IMR-90 (cell line): ENCODE results near the gene ALS2CL. TPM values are rescaled to one million over a fixed set of nuclear protein-coding genes. Genes with fewer than 3 reads are reported as not detected.

Experiments
- ATAC-seq: fragments of 200-7000 bp; cut with Tn5 transposase; 2 replicates; pipeline ENCODE4 v1.9.1; 2020; ENCODE audit warnings: low read depth, mild to moderate bottlenecking, moderate library complexity
- BruUV-seq: library from RNA; stranded (reverse); fragments of 400-500 nt; replicated peaks from 2 replicates; lab custom pipeline; 2021; lab: Mats Ljungman, UMichigan
- CTCF ChIA-PET: fragments of 300-600 bp; formaldehyde crosslinking; extraction: SDS; loops from one replicate; lab custom pipeline; 2021; ENCODE audit warnings: antibody characterized with exemption; lab: Yijun Ruan, JAX
- POLR2A ChIA-PET: fragments of 300-600 bp; sonication (Branson Sonifier 250); formaldehyde crosslinking; loops from one replicate; lab custom pipeline; 2022; ENCODE audit warnings: antibody characterized with exemption; ENCODE audit not compliant: unreplicated experiment; lab: Charles Lee
- DNase-seq: peaks from one replicate; pipeline ENCODE4 v3.0.0; 2013
- H2AFZ ChIP-seq: replicated peaks from 2 replicates; pipeline ENCODE3; 2013; ENCODE audit warnings: low read length, mild to moderate bottlenecking; ENCODE audit not compliant: poor library complexity
- H2AK5ac ChIP-seq: 2 replicates; pipeline ENCODE4 v1.6.1; 2013; ENCODE audit warnings: low read depth, low read length, inconsistent platforms
- H2AK9ac ChIP-seq: replicated peaks from 2 replicates; pipeline ENCODE3; 2013; ENCODE audit warnings: mild to moderate bottlenecking, low read depth, low read length, moderate library complexity; ENCODE audit not compliant: poor library complexity
- H2BK120ac ChIP-seq: 2 replicates; pipeline ENCODE4 v1.6.1; 2013; ENCODE audit warnings: low read depth, low read length, inconsistent platforms
- H2BK15ac ChIP-seq: 3 replicates; pipeline ENCODE4 v1.6.1; 2013; ENCODE audit warnings: low read depth, low read length, inconsistent platforms
- H2BK20ac ChIP-seq: 2 replicates; pipeline ENCODE4 v1.6.1; 2013; ENCODE audit warnings: low read depth, mild to moderate bottlenecking, inconsistent platforms, low read length, moderate library complexity
- H2BK5ac ChIP-seq: 2 replicates; pipeline ENCODE4 v1.6.1; 2013; ENCODE audit warnings: mild to moderate bottlenecking, low read depth, low read length, inconsistent platforms; ENCODE audit not compliant: poor library complexity, severe bottlenecking
- H3K14ac ChIP-seq: replicated peaks from 2 replicates; pipeline ENCODE4 v1.6.1; 2013; ENCODE audit warnings: low read depth, low read length, inconsistent platforms
- H3K18ac ChIP-seq: 2 replicates; pipeline ENCODE4 v1.6.1; 2013; ENCODE audit warnings: low read depth, low read length, control low read depth
- H3K23ac ChIP-seq: 2 replicates; pipeline ENCODE4 v1.6.1; 2013; ENCODE audit warnings: low read depth, low read length, inconsistent platforms
- H3K27ac ChIP-seq: 2 replicates; pipeline ENCODE4 v1.5.1; 2013; ENCODE audit warnings: mild to moderate bottlenecking, control low read depth, low read length; ENCODE audit not compliant: insufficient read depth
- H3K27me3 ChIP-seq: 2 replicates; pipeline ENCODE4 v1.6.1; 2013; ENCODE audit warnings: low read length; ENCODE audit not compliant: control insufficient read depth, insufficient read depth
- H3K36me3 ChIP-seq: 2 replicates; pipeline ENCODE4 v1.6.1; 2013; ENCODE audit warnings: low read length, mixed read lengths; ENCODE audit not compliant: control insufficient read depth, insufficient read depth
- H3K4ac ChIP-seq: 2 replicates; pipeline ENCODE4 v1.6.1; 2013; ENCODE audit warnings: low read depth, low read length, inconsistent platforms
- H3K4me1 ChIP-seq: 2 replicates; pipeline ENCODE4 v1.6.1; 2013; ENCODE audit warnings: low read length, mixed read lengths; ENCODE audit not compliant: control insufficient read depth, insufficient read depth
- H3K4me2 ChIP-seq: 2 replicates; pipeline ENCODE4 v1.6.1; 2013; ENCODE audit warnings: low read depth, mild to moderate bottlenecking, control low read depth, low read length, moderate library complexity
- H3K4me3 ChIP-seq: 2 replicates; pipeline ENCODE4 v1.5.1; 2013; ENCODE audit warnings: low read depth, mild to moderate bottlenecking, control low read depth, low read length, moderate library complexity; ENCODE audit not compliant: insufficient read depth
- H3K56ac ChIP-seq: 2 replicates; pipeline ENCODE4 v1.6.1; 2013; ENCODE audit warnings: low read length, inconsistent platforms; ENCODE audit not compliant: insufficient read depth; ENCODE audit errors: extremely low read depth
- H3K79me1 ChIP-seq, 2 experiments: 2 replicates each; pipeline ENCODE4 v1.6.1; 2013; ENCODE audit warnings: low read length in 2 of 2, inconsistent platforms in 1 of 2, low read depth in 1 of 2
- H3K9ac ChIP-seq: 2 replicates; pipeline ENCODE4 v1.6.1; 2013; ENCODE audit warnings: low read depth, low read length, control low read depth
- H3K9me1 ChIP-seq: 2 replicates; pipeline ENCODE4 v1.6.1; 2013; ENCODE audit warnings: low read length, inconsistent platforms; ENCODE audit not compliant: insufficient read depth
- H3K9me3 ChIP-seq: 2 replicates; pipeline ENCODE4 v1.6.1; 2013; ENCODE audit warnings: low read length; ENCODE audit not compliant: control insufficient read depth, insufficient read depth
- H4K20me1 ChIP-seq: 2 replicates; pipeline ENCODE4 v1.6.1; 2013; ENCODE audit warnings: low read length, inconsistent platforms; ENCODE audit not compliant: insufficient read depth
- H4K5ac ChIP-seq: 2 replicates; pipeline ENCODE4 v1.6.1; 2013; ENCODE audit warnings: mild to moderate bottlenecking, low read depth, low read length, control low read depth
- H4K8ac ChIP-seq, 2 experiments: 2 replicates each; pipeline ENCODE4 v1.6.1; 2013; ENCODE audit warnings: low read depth in 2 of 2, low read length in 2 of 2, control low read depth in 1 of 2, inconsistent platforms in 1 of 2
- H4K91ac ChIP-seq: 2 replicates; pipeline ENCODE4 v1.6.1; 2013; ENCODE audit warnings: low read depth, low read length, inconsistent platforms; ENCODE audit not compliant: insufficient read depth
- BHLHE40 ChIP-seq: fragments of 150-350 bp; IDR thresholded peaks from 2 replicates; pipeline ENCODE4 v1.6.1; 2016; ENCODE audit warnings: mild to moderate bottlenecking, low read depth, low read length
- CEBPB ChIP-seq: IDR thresholded peaks from 2 replicates; pipeline ENCODE4 v1.6.1; 2012; ENCODE audit warnings: low read depth, low read length, improper control_type of control experiment
- CHD1 ChIP-seq: IDR thresholded peaks from 2 replicates; pipeline ENCODE4 v1.6.1; 2012; ENCODE audit warnings: low read depth, low read length, improper control_type of control experiment
- FOS ChIP-seq: fragments of 150-350 bp; IDR thresholded peaks from 2 replicates; pipeline ENCODE4 v1.6.1; 2016; ENCODE audit warnings: low read depth, low read length
- MAFK ChIP-seq: IDR thresholded peaks from 2 replicates; pipeline ENCODE4 v1.6.1; 2012; ENCODE audit warnings: low read depth, low read length, improper control_type of control experiment
- MAZ ChIP-seq: IDR thresholded peaks from 2 replicates; pipeline ENCODE4 v1.6.1; 2012; ENCODE audit warnings: low read depth, mild to moderate bottlenecking, low read length, improper control_type of control experiment, moderate library complexity, borderline replicate concordance
- MXI1 ChIP-seq: IDR thresholded peaks from 2 replicates; pipeline ENCODE4 v1.6.1; 2012; ENCODE audit warnings: low read depth, mild to moderate bottlenecking, low read length, moderate library complexity, borderline replicate concordance
- POLR2A ChIP-seq: IDR thresholded peaks from 2 replicates; pipeline ENCODE4 v1.6.1; 2012; ENCODE audit warnings: mild to moderate bottlenecking, low read depth, low read length
- RAD21 ChIP-seq: IDR thresholded peaks from 2 replicates; pipeline ENCODE4 v1.6.1; 2012; ENCODE audit warnings: low read length, improper control_type of control experiment
- RFX5 ChIP-seq: IDR thresholded peaks from 2 replicates; pipeline ENCODE4 v1.8.0; 2012; ENCODE audit warnings: low read depth, mild to moderate bottlenecking, low read length, moderate library complexity
- WGBS, 2 experiments: methylation state at CpG; one replicate each; pipeline versions ENCODE4 v1.1.5 to v1.1.7; 2013; ENCODE audit warnings: missing lambda C conversion rate in 2 of 2; ENCODE audit not compliant: insufficient read length in 1 of 2; ENCODE audit errors: extremely low coverage in 2 of 2; 5-methylcytosine and 5-hydroxymethylcytosine counted together
- dilution Hi-C: fragments of 300-500 bp; cut with HindIII; formaldehyde crosslinking; loops from one replicate; pipeline ENCODE4 v1.14.3; 2018; ENCODE audit warnings: low sequenced_read_pairs; ENCODE audit not compliant: unreplicated experiment
- in situ Hi-C: fragments of 300-500 bp; cut with MboI; formaldehyde crosslinking; loops from 3 replicates; pipeline ENCODE4 v1.14.3; 2019; ENCODE audit warnings: low sequenced_read_pairs, inconsistent platforms, mixed read lengths
- intact Hi-C: fragments of 100-400 bp; cut with micrococcal nuclease; formaldehyde crosslinking; loops from 2 replicates; pipeline ENCODE4 v1.10.0; 2022
- polyA plus RNA-seq, 3 experiments: library from polyadenylated mRNA; depleted of rRNA; stranded (reverse); fragments of >200 nt; gene quantifications; 2 replicates each; pipeline ENCODE4 v1.2.3, GENCODE V29; 2012; ENCODE audit warnings: low replicate concordance in 1 of 3
- total RNA-seq: library from RNA; depleted of rRNA; stranded (reverse); fragments of >200 nt; gene quantifications from 2 replicates; pipeline ENCODE4 v1.2.3, GENCODE V29; 2012
- TF ChIP-seq, protein P1 (sequence below): fragments of 150-350 bp; IDR thresholded peaks from 2 replicates; pipeline ENCODE4 v1.6.1; 2016; ENCODE audit warnings: low read depth, mild to moderate bottlenecking, low read length, moderate library complexity, borderline replicate concordance
- TF ChIP-seq, protein P2 (sequence below): conservative IDR thresholded peaks from 2 replicates; pipeline ENCODE4 v1.5.1; 2012; ENCODE audit warnings: mild to moderate bottlenecking, low read depth, low read length, improper control_type of control experiment

Gene ALS2CL
- total and polyA plus RNA-seq, 2 of the 4 experiments (the other 2 are of a cell fraction) = 2.2 to 4.8 TPM

- no peak overlapping the region for H3K9ac ChIP-seq
- ChIA-PET POLR2A (no interaction called here), CTCF (interaction anchor here (0.8 kb wide), 1 partner anchor 153 kb away, joined by 3 read pairs; no protein-coding TSS in a partner anchor)
- no peak overlapping the region for H3K4me2 ChIP-seq
- no peak overlapping the region for H2AK5ac ChIP-seq
- H4K8ac ChIP-seq = no peak overlapping the region
- H3K4me1 ChIP-seq = peaks cover 3% of the 10 kb centered on the region; the same call in 1 of the 2 replicates
- no peaks in the 10 kb centered on the region for H3K9me1 ChIP-seq
- H3K4ac ChIP-seq = no peak overlapping the region
- H3K36me3 ChIP-seq = no peaks in the 10 kb centered on the region
- no peak overlapping the region for H3K4me3 ChIP-seq
- no peaks in the 10 kb centered on the region for H4K20me1 ChIP-seq
- no peak overlapping the region for H2BK120ac ChIP-seq
- TF ChIP-seq RAD21 = no peak
- TF ChIP-seq CEBPB = no peak
- TF ChIP-seq, protein P1, sequence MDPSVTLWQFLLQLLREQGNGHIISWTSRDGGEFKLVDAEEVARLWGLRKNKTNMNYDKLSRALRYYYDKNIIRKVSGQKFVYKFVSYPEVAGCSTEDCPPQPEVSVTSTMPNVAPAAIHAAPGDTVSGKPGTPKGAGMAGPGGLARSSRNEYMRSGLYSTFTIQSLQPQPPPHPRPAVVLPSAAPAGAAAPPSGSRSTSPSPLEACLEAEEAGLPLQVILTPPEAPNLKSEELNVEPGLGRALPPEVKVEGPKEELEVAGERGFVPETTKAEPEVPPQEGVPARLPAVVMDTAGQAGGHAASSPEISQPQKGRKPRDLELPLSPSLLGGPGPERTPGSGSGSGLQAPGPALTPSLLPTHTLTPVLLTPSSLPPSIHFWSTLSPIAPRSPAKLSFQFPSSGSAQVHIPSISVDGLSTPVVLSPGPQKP = no peak
- no peak for TF ChIP-seq MXI1
- no peak for TF ChIP-seq FOS
- TF ChIP-seq CHD1 = no peak
- no peak for TF ChIP-seq MAZ
- no peak for TF ChIP-seq POLR2A
- TF ChIP-seq MAFK = no peak
- no peak for TF ChIP-seq RFX5
- TF ChIP-seq, protein P2, sequence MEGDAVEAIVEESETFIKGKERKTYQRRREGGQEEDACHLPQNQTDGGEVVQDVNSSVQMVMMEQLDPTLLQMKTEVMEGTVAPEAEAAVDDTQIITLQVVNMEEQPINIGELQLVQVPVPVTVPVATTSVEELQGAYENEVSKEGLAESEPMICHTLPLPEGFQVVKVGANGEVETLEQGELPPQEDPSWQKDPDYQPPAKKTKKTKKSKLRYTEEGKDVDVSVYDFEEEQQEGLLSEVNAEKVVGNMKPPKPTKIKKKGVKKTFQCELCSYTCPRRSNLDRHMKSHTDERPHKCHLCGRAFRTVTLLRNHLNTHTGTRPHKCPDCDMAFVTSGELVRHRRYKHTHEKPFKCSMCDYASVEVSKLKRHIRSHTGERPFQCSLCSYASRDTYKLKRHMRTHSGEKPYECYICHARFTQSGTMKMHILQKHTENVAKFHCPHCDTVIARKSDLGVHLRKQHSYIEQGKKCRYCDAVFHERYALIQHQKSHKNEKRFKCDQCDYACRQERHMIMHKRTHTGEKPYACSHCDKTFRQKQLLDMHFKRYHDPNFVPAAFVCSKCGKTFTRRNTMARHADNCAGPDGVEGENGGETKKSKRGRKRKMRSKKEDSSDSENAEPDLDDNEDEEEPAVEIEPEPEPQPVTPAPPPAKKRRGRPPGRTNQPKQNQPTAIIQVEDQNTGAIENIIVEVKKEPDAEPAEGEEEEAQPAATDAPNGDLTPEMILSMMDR = no peak
- no peak for TF ChIP-seq BHLHE40
- ATAC-seq = no peak
- H3K14ac ChIP-seq = no peak overlapping the region
- H3K56ac ChIP-seq = no peak overlapping the region
- H4K91ac ChIP-seq = no peak overlapping the region
- no peak overlapping the region for H4K5ac ChIP-seq
- H2AFZ ChIP-seq = no peak overlapping the region
- peaks cover 16% of the 10 kb centered on the region for H3K9me3 ChIP-seq
- H3K27ac ChIP-seq = no peak overlapping the region
- no TSS peak for BruUV-seq
- in situ Hi-C loops (no loop called here), intact Hi-C loops (no loop called here), dilution Hi-C loops (no loop called here)
- DNase-seq = no peak
- H2BK5ac ChIP-seq = no peak overlapping the region
- no peak overlapping the region for H2BK15ac ChIP-seq
- no peaks in the 10 kb centered on the region for H3K79me1 ChIP-seq
- no peak overlapping the region for H2AK9ac ChIP-seq
- H3K18ac ChIP-seq = no peak overlapping the region
- WGBS, 2 experiments = 50% methylated on average over 1 of the region's 3 CpGs; no CpG with 5 or more reads in 1 of the 2 experiments
- H2BK20ac ChIP-seq = no peak overlapping the region
- H3K23ac ChIP-seq = no peak overlapping the region
- peaks cover 16% of the 10 kb centered on the region; the same call in 1 of the 2 replicates for H3K27me3 ChIP-seq
Measured at GRCh38 chr3:46640927-46641326, 52.6 kb downstream of the ALS2CL start.
